GM18519 (cell line): Measurements from ENCODE around the gene FGGY.

Source experiments
- ATAC-seq: cut with Tn5 transposase; IDR thresholded peaks from one replicate; pipeline ENCODE4 v1.9.1; 2021; ENCODE audit warnings: mild to moderate bottlenecking, moderate library complexity; ENCODE audit not compliant: unreplicated experiment, low FRiP score

FGGY gene

DNA sequence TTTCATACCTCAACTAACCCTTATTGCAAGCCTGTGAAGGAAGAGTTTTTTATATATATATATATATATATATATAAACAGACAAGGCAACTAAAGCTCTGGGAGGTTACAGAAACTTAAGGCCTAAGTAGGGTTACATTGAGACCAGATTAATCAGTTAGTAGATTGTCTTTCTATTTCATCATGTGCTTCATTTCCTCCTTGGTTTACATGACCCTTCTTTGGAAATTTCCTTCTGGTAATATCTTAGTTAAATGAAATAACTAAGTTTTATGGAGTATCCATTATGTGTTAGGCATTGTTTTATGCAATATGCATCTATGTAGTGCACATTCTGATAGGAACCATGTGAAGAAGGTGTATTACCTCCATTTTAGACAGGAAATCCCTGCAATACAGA lies 112.7 kb downstream of the FGGY start:
- ATAC-seq: no peak

DNA sequence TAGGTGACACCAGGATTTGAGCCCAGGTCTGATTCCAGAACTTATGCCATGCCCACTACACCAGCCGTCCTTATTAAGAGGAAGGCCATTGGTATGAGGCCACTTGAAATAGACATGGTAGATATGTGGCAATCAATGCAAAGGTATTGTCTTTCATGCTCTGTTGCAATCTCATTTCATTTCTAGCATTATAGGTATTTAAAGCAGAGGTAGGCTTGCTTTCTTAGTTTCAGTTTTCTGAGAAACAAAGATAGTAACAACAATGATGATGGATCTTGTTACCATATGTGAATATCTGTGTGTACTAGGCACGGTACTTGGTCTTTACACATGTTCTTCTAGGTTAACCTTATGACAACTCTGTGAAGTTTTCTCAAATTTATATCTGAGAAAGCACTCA lies 113.1 kb downstream of the FGGY start:
- peak; percentile 48 for ATAC-seq

DNA sequence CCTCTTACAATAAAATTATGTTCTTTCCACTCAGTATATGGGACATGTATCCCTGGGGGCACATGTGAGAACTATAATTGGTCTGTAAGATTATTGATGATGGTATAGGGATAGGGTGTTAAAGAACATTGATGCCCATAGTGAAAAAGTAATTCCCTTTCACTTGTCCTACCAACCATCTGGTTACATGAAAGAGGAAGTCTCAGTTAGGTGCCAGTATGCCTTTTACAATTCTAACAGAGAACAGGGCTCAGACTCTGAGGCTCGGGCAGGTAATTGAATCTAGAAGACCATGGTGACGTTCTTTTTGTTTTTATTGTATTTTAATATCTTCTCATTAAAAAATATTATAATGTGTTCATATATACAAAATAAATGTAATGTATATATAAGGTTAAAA lies 113.6 kb downstream of the FGGY start:
- peak; percentile 17 for ATAC-seq

DNA sequence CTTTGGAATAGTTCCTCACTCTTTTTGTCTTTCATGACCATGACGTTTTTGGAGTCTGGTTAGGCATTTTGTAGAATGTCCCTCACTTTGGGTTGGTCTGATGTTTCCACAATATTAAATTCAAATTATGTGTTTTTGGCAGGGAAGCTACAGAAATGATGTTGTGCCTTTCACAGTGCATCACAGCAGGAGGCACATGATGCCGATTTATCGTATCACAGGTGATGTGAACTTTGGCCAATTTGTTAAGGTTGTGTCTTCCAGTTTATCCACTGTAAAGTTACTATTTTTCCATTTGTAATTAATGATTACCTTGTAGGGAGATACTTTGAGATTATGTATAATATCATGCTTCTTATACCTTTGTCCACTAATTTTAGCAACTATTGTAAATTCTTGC lies 114.3 kb downstream of the FGGY start:
- no peak for ATAC-seq

DNA sequence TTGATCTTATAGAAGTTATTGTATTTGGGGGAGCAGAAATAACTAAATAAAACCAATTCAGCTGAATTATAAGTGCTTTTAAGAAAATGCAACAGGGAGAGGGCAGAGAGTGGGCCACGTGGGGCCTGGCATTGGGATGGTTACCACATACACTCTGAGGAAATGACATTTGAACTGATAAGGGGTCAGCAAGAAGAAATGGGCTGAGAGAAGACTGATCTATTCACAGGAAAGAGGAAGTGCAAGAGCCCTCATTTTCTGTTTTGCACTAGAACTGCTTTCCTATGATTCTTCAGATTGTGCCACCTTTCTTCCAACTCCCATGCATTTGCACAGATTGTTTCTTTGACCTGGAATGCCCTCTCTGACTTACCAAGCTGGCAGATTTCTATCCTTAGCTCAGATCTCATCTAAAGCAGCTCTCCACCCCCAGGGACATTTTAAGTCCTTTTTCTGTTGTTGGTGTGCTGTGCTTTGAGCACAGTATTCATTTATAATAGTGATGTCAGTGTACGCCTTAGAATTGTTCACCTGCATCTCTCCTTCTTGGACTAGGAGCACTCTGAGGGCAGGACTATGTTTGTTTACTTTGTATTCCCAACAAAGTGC lies 115.9 kb downstream of the FGGY start:
- ATAC-seq: no peak

DNA sequence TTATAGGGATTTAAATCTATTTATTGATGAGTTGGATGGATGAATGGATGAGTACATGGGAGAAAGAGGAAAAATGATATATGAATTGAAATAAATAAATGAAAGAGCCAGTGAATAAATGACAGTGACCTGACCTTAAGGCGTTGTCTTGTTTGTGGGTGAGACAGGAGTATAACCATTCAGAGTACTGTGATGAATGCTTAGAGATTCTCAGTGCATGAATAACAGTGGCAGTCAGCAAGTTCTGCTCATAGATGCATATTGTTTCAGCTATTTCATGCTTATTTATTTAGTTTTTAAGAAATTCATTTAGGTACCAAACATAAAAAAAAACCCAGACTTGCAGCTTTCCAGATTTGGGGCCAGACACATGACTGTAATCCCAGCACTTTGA lies 116.4 kb downstream of the FGGY start:
- no peak for ATAC-seq

DNA sequence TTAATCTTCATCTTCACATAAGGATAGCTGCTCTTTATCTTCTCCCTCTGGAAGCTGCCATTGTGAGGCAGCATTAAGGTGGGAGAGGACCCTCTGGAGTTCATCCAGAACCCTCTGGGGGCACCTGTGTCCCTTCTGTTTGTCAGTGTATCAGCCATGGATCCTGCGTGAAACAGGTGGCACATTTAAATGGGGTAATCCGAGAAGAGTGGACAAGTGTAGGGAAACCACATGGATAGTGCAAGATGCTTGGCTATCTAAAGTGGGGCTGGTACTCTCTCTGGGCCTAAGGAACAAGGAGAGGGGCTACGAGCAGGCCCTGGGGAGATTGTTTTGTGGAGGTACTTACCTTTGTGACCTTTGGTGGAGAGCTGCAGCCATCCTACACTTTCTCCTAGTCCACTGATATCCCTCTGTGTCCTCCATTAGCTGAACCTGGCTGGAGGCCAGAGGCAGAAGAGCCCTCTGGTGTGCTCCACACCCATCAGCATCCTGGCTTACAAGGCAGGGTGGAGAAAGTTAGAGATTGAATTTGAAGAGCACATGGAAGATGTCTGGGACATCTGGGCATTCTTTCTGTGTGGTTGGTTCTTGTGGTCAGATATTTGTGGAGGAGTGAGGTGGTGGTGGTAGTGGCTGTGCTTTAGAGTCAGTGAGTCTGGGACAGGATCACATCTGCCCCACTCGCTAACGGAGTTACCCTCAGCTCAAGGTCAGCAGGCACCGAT lies 117.7 kb downstream of the FGGY start:
- ATAC-seq: no peak

DNA sequence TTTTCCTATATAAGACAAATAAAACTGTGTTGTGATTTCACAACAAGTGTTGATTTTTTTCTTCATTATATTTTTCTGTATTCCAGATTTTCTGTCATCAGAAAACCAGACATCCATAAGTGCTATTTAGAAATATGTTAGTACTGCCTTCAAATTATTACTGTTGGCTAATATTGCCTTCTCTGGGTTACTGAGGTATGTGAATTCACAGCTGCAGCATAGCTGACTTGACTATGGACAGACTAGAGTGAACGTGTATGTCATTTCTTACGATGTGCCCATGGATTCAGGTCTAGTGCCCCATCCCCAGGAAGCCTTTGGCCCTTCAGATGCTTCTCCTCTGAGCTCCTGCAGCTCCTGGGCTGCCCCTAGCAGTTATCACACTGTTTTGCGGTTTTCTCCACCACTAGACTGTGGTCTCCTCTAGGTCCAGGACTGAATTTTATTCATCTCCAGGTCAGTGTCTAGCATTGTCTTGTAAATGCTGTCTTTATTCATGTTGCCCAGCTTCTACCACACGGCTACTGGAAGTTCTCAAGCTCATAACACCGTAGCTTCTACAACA lies 118.5 kb downstream of the FGGY start:
- no peak for ATAC-seq

DNA sequence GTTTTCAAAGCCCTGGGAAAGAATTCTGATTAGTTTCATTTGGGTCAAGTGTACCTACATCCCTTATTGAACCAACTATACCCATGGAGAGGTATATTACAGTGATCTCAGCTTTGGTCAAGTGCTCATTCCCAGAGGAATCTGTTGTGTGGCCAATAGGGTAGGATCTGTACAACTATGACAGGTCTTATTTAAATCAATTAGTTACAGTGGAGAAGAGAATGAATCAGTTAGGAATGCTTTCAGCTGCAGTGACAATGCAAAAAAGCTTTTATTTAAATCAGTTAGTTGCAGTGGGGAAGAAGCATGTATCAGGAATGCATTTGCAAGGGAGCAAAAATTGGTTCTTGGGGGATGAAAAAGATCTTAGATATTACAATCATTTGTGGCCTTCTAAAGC lies 119.0 kb downstream of the FGGY start:
- no peak for ATAC-seq

DNA sequence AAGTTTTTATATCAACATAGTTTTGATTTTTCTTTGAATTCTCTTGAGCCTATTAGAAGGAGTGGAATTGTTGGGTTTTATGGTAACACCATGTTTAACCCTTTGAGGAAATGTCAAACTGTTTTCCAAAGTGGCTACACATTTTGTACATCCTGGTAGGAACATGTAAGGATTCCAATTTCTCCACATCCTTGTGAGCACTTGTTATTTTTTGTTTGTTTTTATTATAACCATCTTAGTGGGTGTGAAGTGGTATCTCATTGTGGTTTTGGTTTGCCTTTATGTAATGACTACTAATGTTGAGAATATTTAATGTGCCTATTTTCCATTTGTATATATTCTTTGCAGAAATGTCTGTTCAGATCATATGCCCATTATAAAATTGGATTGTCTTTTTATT lies 120.5 kb downstream of the FGGY start:
- ATAC-seq: no peak

DNA sequence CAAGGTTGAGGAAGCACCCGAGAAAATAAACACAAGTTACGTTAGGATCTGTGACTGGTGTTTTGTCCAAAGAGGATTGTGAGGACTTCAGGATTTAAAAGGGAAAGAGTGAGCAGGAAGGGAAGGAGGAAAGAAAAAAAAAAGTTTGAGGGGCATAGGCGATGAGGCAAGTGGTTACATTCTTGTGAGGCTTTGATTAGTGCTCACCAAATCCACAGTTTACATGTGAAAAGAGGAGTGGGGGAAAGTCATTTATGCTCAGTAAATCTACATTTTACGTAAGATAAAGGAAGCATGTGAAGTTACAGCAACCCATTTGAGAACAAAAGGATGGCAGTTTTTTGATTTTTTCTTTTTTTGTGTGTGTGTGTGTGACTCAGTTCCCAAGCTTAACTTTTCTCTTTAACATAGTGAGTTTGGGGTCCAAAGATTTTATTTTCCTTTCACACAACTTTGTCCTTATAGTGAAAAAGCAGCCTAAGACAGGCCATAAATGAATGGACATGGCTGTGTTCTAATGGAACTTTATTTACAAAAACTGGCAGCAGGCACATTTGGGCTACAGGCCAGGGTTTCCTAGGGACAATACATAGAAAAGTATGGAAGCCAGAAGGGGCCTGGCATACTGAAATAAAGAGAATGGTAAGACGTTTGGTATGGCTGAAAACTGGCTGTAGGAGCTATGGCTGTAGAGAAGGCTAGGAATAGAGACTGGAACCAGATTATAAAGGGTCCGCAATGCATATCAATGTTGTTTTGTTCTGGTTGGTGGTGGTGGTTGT lies 121.7 kb downstream of the FGGY start:
- ATAC-seq: no peak

DNA sequence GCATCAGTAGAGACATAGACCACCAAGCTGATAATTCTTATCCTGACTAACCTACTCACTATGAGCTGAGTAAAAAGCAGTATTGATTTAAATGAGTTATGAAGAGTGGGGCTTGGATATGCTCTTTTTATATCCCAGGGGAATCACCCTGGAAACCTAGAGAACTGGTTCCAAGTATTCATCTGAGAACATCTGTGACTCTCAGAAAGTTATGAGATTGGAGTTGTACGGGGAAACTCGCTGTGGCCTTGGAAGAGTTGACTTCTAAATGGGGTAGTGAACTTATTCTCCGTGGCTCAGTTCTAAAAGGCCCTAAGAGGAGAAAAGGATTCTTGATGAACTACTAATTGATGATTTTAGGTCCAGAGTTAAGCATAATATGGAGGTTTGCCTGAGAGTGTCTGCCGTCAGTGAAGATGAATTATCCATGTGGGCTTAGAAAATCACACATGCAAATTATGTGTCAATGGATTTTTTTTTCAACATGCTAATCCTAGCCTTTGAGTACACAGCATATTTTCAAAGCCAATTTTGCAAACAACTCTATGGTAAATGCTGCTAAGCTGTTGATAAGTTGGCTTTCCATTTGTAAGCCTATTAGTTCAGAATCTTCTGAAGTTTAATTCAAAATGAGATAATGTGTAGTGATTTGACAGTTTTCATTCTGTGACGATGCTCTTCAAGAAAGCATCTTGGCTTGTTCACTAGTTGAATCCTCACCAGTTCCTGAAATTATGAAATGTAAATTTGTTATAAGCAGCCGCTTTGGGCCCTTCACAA lies 122.7 kb downstream of the FGGY start:
- no peak for ATAC-seq

DNA sequence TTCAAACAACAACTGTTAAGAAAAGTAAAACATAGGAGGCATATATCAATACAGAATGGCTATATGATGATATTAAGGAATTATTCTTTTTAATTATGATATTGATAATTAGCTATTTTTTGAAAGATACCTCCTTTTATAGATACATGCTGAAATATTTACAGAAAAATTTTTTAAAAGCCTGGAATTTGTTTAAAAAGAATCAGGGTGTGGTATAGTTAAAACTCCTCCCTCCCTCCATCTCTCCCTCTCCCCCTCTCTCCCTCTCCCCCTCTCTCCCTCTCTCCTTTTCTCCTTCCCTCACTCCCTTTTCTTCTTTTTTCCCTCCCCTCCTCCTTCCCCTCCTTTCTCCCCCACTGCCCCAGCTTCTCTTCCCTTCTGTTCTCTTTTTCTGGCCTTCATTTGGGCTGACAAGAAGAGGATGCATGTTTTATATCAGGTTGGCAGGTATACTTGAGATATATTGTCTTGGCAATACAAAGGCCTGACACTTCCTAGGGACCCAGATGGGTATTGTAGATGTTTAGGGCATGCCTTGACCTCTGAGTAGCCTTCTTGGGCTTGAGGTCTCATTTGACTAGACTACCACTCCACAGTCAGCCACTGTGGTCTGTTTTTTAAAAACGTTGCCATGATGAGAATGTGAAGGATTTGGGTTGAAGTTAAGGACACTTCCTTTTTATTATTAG lies 124.5 kb downstream of the FGGY start:
- no peak for ATAC-seq

DNA sequence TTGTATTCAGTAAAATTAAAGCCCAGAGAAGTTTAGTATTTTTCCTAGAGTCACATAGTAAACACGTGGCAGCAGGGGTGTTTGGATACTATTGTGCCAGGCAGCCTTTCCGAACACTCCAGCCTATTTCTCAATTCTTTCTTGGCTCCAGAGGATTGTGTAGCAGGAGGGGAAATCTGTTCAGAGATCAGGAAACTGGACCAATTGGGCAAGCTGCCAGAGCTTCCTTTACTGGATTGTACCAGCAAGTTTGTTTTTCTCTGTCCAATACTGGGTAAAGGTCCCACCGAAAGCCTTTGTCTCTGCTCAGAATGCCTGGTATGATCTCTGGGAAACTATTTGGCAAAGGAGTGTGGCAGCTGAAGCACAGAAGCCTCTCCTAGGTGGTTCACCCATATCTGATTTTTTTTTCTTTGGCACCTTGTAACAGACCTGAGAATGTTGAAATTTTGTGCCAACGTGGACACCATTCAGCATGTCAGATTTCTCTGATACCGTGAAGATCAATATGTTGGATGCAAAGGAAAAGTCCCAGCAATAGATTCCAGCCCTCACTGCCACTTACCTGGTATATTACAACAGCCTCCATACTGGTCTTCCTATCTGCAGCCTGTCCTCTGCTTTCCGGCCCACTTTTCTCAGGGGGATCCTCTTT lies 126.2 kb downstream of the FGGY start:
- no peak for ATAC-seq

DNA sequence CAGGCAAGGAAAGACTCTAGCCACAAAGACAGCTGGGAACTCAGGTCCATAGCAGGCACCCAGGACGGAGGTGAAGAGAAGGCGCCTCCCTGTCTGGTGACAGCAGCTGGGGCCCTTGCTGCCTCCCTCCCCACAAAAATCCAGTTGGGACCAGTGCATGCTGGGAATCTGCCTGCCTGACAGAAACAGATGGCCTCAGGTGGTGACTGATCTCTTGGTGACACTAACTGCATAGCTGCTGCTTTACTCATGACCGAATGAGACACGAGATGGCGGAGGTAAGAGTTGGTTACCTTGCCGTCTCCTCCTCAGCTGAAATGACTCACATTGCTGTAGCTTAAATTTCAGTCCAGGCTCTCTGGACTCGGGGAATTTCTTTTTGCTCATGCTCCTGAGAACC lies 130.3 kb downstream of the FGGY start:
- no peak for ATAC-seq

DNA sequence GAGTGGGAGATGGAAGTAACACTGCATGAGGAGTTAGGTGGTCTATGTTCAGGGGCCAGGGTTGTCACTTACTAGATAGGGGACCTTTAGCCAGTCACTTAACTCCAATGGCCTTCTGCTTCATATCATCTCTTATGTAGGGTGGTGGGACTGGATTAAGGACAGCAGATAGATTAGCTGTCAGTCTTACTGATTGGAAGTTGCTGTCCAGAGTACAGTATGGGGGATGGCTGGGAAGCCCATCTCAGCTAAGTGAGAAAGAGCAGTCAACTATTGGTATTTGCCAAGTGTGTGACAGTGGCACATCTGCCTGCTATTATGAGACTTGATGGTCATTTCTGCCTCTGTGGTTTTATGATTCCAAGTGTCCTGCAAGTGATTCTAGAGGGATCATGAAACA lies 130.9 kb downstream of the FGGY start:
- ATAC-seq: no peak

DNA sequence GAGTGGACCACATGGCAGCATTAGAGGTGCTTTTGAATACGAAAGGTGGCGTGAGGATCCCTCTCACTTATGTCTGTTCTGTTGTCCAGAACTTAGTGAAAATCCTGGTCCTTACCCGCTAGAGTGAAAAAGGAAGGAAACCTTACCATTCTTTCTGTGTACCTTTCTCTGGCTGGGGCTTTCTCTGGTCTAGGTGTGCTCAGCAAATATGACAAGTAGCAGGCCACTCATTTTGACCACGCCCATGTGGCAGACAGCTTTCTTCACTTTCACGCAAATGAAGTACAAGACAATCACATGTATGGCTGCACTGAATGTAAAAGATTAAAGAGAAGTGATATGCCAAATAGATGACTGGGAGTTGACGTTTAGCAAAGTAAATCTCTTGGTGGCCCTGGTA lies 131.9 kb downstream of the FGGY start:
- no peak for ATAC-seq

DNA sequence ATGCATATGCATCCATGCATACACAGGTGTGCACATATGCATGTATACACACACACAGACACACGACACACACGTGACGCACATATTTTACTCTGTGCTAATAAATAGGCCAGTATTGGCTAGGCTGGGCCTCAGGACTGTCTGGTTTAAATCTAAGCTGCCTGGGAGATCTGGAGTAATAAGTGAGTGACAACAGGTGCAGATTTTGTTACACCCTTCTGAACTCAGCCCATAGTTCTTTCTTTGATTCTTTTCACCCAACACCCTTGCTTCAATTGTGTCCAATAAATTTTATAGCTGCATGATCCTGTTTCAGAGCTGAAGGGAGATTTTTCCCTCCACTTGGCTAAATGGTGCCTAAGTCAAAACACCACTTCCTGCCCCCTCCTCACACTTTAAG lies 132.8 kb downstream of the FGGY start:
- no peak for ATAC-seq

DNA sequence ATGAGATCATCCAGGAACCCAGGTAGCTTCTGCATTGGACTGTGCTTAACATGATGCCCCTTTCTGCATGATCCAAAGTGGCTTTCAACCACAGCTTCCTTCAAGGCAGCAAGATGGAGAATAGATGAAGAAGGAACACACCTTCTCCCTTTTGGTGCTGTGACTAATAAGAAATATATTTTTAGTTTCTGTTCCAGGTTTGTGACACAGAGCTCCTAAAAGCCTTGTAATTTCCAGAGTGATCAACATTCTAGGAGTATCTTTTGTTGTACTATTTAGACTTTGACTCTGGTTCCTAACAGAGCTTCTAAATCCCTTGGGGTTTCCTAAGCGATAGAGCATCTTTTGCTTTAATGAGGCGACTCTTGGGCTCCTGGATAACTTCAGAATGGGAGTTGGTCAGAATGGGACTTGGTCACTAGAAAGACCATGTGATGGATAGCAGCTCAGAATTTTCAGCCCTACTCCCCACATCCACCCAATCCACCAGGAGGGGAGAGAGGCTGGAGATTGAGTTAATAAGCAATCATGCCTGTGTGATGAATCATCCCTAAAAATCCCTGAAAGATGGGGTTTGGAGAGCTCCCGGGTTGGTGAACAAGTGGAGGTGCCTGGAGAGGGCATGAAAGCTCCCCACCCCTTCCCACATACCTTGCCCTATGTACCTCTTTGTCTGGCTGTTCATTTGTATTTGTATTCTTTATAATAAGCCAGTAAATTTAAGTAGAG lies 134.8 kb downstream of the FGGY start:
- ATAC-seq: no peak
